Heart left ventricle (tissue), 13 donors: ENCODE results near the gene INO80.

Experiments used
- CTCF ChIP-seq, 12 donors: fragments of 200-600 bp; sonication (generic) in 4 of 12; IDR thresholded peaks; one replicate each; pipeline versions ENCODE4 v1.5.0 to v1.8.0; 2018 to 2022; ENCODE audit warnings: antibody characterized with exemption in 12 of 12, mild to moderate bottlenecking in 5 of 12
- POLR2A ChIP-seq, 2 donors: fragments of 450-650 bp; IDR thresholded peaks; one replicate each; pipeline ENCODE4 v1.6.1; 2017; ENCODE audit warnings: antibody characterized with exemption in 2 of 2, mild to moderate bottlenecking in 2 of 2, moderate library complexity in 2 of 2
- donor health status: ischemic (EF 13 %, LVEDD 7.1; RV severe dilation, severe dysfunction).
- donor health status: DM: no; HTN: yes; CAD: no.
- donor health status: DM: no; HTN: no; CAD: no.
- donor health status: ischemic (EF 25% LVEDD 6.9; RV normal size, moderate dysfunction).
- donor health status: ischemic (EF 25% LVEDD 5.7; RV mildly dilated, moderate dysfunction).
- donor health status: ischemic (EF 35%, LVEDD 5.7; RV mildly dilated, moderate dysfunction).
- donor health status: nonischemic (EF 11% LVEDD 7.7; RV severe dilation, severe dysfunction).
- donor health status: DM: yes; HTN: yes; CAD: no.
- donor health status: PGD.
- donor health status: ischemic (EF 29% LVEDD 5.4; RV normal size, mild dysfunction).
- donor health status: nonischemic (EF 23%, LVEDD 6.1; RV moderate dilation, normal function).

GRCh38 chr15:41160639-41161315 lies 44.7 kb upstream of the INO80 start:
- no peak for TF ChIP-seq POLR2A (IDR thresholded peaks at IDR 0.05)
- no peak for TF ChIP-seq CTCF (IDR thresholded peaks at IDR 0.05)
